Measurements from ENCODE around the gene UNC13B.

DNA sequence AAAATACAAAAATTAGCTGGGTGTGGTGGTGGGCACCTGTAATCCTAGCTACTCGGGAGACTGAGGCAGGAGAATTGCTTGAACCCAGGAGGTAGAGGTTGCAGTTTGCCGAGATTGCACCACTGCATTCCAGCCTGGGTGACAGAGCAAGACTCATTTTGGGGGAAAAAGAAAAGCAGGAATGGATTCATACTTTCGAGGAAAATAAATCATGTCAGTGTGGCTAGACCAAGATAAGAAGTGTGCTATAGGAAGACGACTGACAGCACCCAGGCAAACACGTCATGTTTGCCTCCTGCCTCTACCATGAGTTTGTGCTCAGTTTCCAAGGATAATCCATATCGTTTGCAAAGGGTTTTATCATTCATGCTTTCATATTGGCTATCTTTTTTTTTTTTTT, 26.9 kb upstream of the UNC13B start:
- TF ChIP-seq, protein P1, sequence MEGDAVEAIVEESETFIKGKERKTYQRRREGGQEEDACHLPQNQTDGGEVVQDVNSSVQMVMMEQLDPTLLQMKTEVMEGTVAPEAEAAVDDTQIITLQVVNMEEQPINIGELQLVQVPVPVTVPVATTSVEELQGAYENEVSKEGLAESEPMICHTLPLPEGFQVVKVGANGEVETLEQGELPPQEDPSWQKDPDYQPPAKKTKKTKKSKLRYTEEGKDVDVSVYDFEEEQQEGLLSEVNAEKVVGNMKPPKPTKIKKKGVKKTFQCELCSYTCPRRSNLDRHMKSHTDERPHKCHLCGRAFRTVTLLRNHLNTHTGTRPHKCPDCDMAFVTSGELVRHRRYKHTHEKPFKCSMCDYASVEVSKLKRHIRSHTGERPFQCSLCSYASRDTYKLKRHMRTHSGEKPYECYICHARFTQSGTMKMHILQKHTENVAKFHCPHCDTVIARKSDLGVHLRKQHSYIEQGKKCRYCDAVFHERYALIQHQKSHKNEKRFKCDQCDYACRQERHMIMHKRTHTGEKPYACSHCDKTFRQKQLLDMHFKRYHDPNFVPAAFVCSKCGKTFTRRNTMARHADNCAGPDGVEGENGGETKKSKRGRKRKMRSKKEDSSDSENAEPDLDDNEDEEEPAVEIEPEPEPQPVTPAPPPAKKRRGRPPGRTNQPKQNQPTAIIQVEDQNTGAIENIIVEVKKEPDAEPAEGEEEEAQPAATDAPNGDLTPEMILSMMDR (IDR thresholded peaks at IDR 0.05): no peak
- no peak for TF ChIP-seq POLR2A (IDR thresholded peaks at IDR 0.05)
